Natural killer cell (primary cell): ENCODE data around the gene SLC1A2. TPM values are rescaled to one million over a fixed set of nuclear protein-coding genes. Genes with fewer than 3 reads are reported as not detected.
A peak's percentile ranks its signal among the peaks of the same experiment; 100 is the strongest.

Experiments used
- ATAC-seq, 3 donors: fragments of 150-1000 bp in 2 of 3; fragments of 200-7000 bp in 1 of 3; cut with Tn5 transposase; 1 replicate in 1 of 3; 2 replicates in 2 of 3; pipeline ENCODE4 v1.10.0; 2021; ENCODE audit warnings: mild to moderate bottlenecking in 2 of 3, moderate library complexity in 2 of 3
- DNase-seq, 2 donors: peaks; one replicate each; pipeline versions ENCODE4 v3.0.0 to v3.0.0-alpha.2; 2013 to 2021; ENCODE audit warnings: mixed read lengths in 1 of 2
- H3K27ac ChIP-seq: one replicate; pipeline ENCODE4 v1.5.1; 2013; ENCODE audit warnings: mild to moderate bottlenecking, low read length
- H3K27me3 ChIP-seq: one replicate; pipeline ENCODE4 v1.6.1; 2013; ENCODE audit warnings: low read length; ENCODE audit not compliant: control insufficient read depth, insufficient read depth
- H3K36me3 ChIP-seq: one replicate; pipeline ENCODE4 v1.6.1; 2013; ENCODE audit warnings: low read length; ENCODE audit not compliant: control insufficient read depth, insufficient read depth
- H3K4me1 ChIP-seq: one replicate; pipeline ENCODE4 v1.6.1; 2013; ENCODE audit warnings: low read length; ENCODE audit not compliant: control insufficient read depth, insufficient read depth
- H3K4me3 ChIP-seq: one replicate; pipeline ENCODE4 v1.5.1; 2013; ENCODE audit warnings: low read length
- H3K9me3 ChIP-seq: one replicate; pipeline ENCODE4 v1.6.1; 2013; ENCODE audit warnings: low read length; ENCODE audit not compliant: control insufficient read depth, insufficient read depth
- H3K27ac Mint-ChIP-seq, 2 donors: one replicate each; pipeline ENCODE4 v1.8.0; 2022; ENCODE audit warnings: mild to moderate bottlenecking in 2 of 2, mixed read lengths in 2 of 2, moderate library complexity in 1 of 2
- H3K27me3 Mint-ChIP-seq, 2 donors: one replicate each; pipeline ENCODE4 v1.8.0; 2022; ENCODE audit warnings: low read depth in 2 of 2, mixed read lengths in 2 of 2
- H3K36me3 Mint-ChIP-seq: one replicate; pipeline ENCODE4 v1.8.0; 2022; ENCODE audit warnings: mixed read lengths
- H3K4me1 Mint-ChIP-seq, 2 donors: one replicate each; pipeline ENCODE4 v1.8.0; 2022; ENCODE audit warnings: mixed read lengths in 2 of 2
- H3K4me3 Mint-ChIP-seq: one replicate; pipeline ENCODE4 v1.8.0; 2022; ENCODE audit warnings: mild to moderate bottlenecking, moderate library complexity, mixed read lengths
- H3K9me3 Mint-ChIP-seq, 2 donors: one replicate each; pipeline ENCODE4 v1.8.0; 2022; ENCODE audit warnings: mixed read lengths in 2 of 2
- WGBS: methylation state at CpG from one replicate; pipeline ENCODE4 v1.1.7; 2013; ENCODE audit warnings: missing lambda C conversion rate; ENCODE audit not compliant: insufficient coverage; 5-methylcytosine and 5-hydroxymethylcytosine counted together
- intact Hi-C: fragments of 100-400 bp; cut with micrococcal nuclease; formaldehyde crosslinking; loops from one replicate; pipeline ENCODE4 v1.14.2; 2022
- total RNA-seq, 4 donors: library from RNA; stranded (reverse); fragments of 120-200 nt in 1 of 4; gene quantifications; one replicate each; pipeline versions ENCODE4 v1.2.3 to v1.2.4, GENCODE V29; 2013 to 2022
- TF ChIP-seq, protein P1 (sequence below): fragments of 200-600 bp; IDR thresholded peaks from one replicate; pipeline ENCODE4 v1.8.0; 2022; ENCODE audit warnings: antibody characterized with exemption

Gene SLC1A2
- total RNA-seq, 3 donors from 2014 or later (not counting 1 experiment from before 2014, with no cell fraction given): 0.02 TPM; not detected in 2

- Mint-ChIP-seq H3K4me3 (no peak overlapping the region), H3K27me3 (no peaks in the 10 kb centered on the region), H3K9me3 (peaks cover 0 to 3% of the 10 kb centered on the region in 2 donors), H3K27ac (no peak overlapping the region), H3K36me3 (peaks cover 41% of the 10 kb centered on the region), H3K4me1 (peaks cover 3 to 16% of the 10 kb centered on the region in 2 donors)
- H3K36me3 ChIP-seq: peaks cover 69% of the 10 kb centered on the region
- no peaks in the 10 kb centered on the region for H3K27me3 ChIP-seq
- no peak for ATAC-seq
- no peaks in the 10 kb centered on the region for H3K9me3 ChIP-seq
- H3K4me1 ChIP-seq: peaks cover 7% of the 10 kb centered on the region
- intact Hi-C loops: no loop called here
- H3K4me3 ChIP-seq: no peak overlapping the region
- no peak for DNase-seq
- 87% methylated on average over 4 of the region's 4 CpGs for WGBS
- TF ChIP-seq, protein P1, sequence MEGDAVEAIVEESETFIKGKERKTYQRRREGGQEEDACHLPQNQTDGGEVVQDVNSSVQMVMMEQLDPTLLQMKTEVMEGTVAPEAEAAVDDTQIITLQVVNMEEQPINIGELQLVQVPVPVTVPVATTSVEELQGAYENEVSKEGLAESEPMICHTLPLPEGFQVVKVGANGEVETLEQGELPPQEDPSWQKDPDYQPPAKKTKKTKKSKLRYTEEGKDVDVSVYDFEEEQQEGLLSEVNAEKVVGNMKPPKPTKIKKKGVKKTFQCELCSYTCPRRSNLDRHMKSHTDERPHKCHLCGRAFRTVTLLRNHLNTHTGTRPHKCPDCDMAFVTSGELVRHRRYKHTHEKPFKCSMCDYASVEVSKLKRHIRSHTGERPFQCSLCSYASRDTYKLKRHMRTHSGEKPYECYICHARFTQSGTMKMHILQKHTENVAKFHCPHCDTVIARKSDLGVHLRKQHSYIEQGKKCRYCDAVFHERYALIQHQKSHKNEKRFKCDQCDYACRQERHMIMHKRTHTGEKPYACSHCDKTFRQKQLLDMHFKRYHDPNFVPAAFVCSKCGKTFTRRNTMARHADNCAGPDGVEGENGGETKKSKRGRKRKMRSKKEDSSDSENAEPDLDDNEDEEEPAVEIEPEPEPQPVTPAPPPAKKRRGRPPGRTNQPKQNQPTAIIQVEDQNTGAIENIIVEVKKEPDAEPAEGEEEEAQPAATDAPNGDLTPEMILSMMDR: no peak
- H3K27ac ChIP-seq: no peak overlapping the region
Measured at GRCh38 chr11:35208795-35209194, 210.6 kb downstream of the SLC1A2 start.

GRCh38 chr11:35207471-35208403, 211.6 kb downstream of the SLC1A2 start:
- Histone ChIP-seq H3K9me3 (no peaks in the 10 kb centered on the region), H3K27ac (no peak overlapping the region), H3K36me3 (peaks cover 73% of the 10 kb centered on the region), H3K27me3 (no peaks in the 10 kb centered on the region), H3K4me3 (no peak overlapping the region), H3K4me1 (no peaks in the 10 kb centered on the region)
- peak overlapping the region in 1 of 2 donors; percentile 16 for H3K27ac Mint-ChIP-seq
- 95% methylated on average over 8 of the region's 10 CpGs for WGBS
- H3K9me3 Mint-ChIP-seq: peaks cover 0 to 3% of the 10 kb centered on the region in 2 donors
- no peak for DNase-seq
- H3K27me3 Mint-ChIP-seq: no peaks in the 10 kb centered on the region
- H3K4me3 Mint-ChIP-seq: no peak overlapping the region
- ATAC-seq: no peak
- TF ChIP-seq, protein P1: no peak
- intact Hi-C loops: no loop called here
- peaks cover 0 to 10% of the 10 kb centered on the region in 2 donors for H3K4me1 Mint-ChIP-seq
- peaks cover 41% of the 10 kb centered on the region for H3K36me3 Mint-ChIP-seq

DNA sequence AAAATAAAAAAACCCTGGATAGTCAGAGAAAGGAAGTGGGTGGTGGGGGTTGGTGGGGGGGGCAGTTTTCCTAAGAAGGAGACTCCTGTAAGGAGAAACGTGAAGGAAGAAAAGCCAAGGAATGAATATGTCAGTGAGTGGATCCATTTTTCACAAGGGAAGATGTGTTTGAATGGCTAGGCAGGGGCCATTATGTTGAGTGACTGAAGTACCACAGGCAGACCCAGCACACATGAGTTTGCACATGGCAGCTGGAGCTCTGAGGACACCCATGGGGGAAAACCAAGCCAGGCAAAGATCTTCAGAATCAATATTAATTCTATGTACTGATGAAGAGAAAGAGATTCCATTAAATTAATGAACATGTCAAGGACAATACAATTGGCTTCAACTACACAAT, 212.7 kb downstream of the SLC1A2 start:
- peaks cover 46% of the 10 kb centered on the region for H3K36me3 Mint-ChIP-seq
- peak overlapping the region in 1 of 2 donors; percentile 30 for H3K27ac Mint-ChIP-seq
- peaks cover 0 to 10% of the 10 kb centered on the region in 2 donors for H3K4me1 Mint-ChIP-seq
- Histone ChIP-seq H3K4me1 (no peaks in the 10 kb centered on the region), H3K36me3 (peaks cover 81% of the 10 kb centered on the region), H3K4me3 (no peak overlapping the region), H3K27me3 (no peaks in the 10 kb centered on the region), H3K27ac (no peak overlapping the region), H3K9me3 (no peaks in the 10 kb centered on the region)
- ATAC-seq (peak in 1 of 3 donors; percentile 22), DNase-seq (no peak)
- H3K27me3 Mint-ChIP-seq: no peaks in the 10 kb centered on the region
- TF ChIP-seq, protein P1: no peak
- intact Hi-C loops: no loop called here
- H3K4me3 Mint-ChIP-seq: no peak overlapping the region
- 96% methylated on average over 1 of the region's 1 CpG for WGBS
- peaks cover 0 to 3% of the 10 kb centered on the region in 2 donors for H3K9me3 Mint-ChIP-seq
